Ectodermal cell (in vitro differentiated cells): ENCODE measurements around the gene FNDC11.
A peak's percentile ranks its signal among the peaks of the same experiment; 100 is the strongest.

Source experiments
- H3K27ac ChIP-seq: 2 replicates; pipeline ENCODE4 v1.7.0; 2013; ENCODE audit warnings: mild to moderate bottlenecking, low read depth, low read length; ENCODE audit not compliant: insufficient read depth, poor library complexity, severe bottlenecking
- H3K27me3 ChIP-seq: 2 replicates; pipeline ENCODE4 v1.7.0; 2013; ENCODE audit warnings: mild to moderate bottlenecking, low read length; ENCODE audit not compliant: insufficient read depth, control insufficient read depth, poor library complexity, severe bottlenecking
- H3K36me3 ChIP-seq: one replicate; pipeline ENCODE4 v1.7.0; 2013; ENCODE audit warnings: low read length; ENCODE audit not compliant: control insufficient read depth, insufficient read depth
- H3K4me1 ChIP-seq: one replicate; pipeline ENCODE4 v1.7.0; 2013; ENCODE audit warnings: low read length; ENCODE audit not compliant: control insufficient read depth, insufficient read depth
- H3K4me3 ChIP-seq: 2 replicates; pipeline ENCODE4 v1.7.0; 2013; ENCODE audit warnings: low read depth, low read length, control low read depth; ENCODE audit not compliant: insufficient read depth
- H3K9me3 ChIP-seq: 2 replicates; pipeline ENCODE4 v1.7.0; 2013; ENCODE audit warnings: mild to moderate bottlenecking, low read length, moderate library complexity; ENCODE audit not compliant: control insufficient read depth
- WGBS, 2 experiments: methylation state at CpG; one replicate each; pipeline ENCODE4 v1.1.7; 2013; ENCODE audit warnings: missing lambda C conversion rate in 2 of 2; 5-methylcytosine and 5-hydroxymethylcytosine counted together

FNDC11 gene

DNA sequence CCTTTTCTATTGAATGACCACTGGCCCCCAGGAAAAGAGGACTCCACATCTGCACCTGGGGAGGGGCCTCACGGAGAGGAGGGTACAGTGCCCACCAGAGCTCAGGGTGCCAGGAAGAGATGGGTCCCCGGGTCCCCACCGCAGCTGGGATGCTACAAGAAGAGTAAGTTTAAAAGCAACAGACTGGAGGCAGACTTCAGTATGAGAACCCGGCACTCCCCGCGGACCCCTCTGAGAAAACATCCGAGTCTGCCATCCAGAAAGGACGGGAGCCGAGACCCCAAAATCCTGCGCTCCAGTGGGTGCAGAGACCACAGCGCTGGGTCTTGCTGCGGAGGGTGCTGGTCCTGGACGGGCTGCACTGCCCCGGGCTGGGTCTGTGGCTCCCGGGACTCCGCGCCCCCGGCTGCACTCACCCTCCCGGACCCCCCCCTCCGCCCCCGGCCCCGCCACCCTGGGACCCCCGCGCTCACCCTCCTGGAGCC, 19.7 kb downstream of the FNDC11 start:
- WGBS, 2 experiments: 9% methylated on average over 21 to 24 of the region's 24 CpGs
- no peak overlapping the region for H3K27ac ChIP-seq
- H3K9me3 ChIP-seq: no peaks in the 10 kb centered on the region

DNA sequence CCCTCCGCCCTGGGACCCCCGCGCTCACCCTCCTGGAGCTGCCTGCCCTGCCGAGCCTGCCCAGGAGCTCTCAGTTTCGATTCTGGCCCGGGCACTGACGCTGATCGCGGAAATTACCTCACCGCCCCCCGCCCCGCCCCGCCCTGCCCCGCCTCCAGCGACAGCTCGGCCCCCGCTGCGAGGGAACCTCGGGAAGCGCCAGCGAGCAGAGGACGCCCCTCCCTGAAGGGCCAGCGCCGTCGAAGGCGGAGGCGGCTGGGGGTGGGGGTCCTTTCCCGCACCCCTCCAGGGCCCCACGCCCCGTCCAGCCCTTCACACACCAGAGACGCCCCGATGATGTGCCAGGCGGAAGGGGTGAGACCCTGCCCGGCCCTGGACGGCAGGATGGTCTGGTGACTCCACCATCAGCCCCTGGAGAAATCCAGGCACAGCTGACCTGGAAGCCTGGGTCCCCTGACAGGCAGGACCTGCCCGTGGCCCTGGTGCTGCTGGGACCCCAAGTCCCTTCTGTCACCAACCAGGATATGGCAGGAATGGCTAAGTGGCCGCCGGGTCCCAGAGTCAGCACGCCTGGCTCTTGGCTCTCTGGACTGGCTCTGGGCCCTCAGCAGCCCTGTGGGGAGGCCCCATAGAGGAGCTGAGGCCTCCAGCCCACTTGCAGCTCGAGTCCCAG, 20.3 kb downstream of the FNDC11 start, which contains the start of gene HELZ2:
Gene HELZ2 (minus strand): TSS at position 84 of the 673 bp plus-strand sequence. CDS start 1,854 bp downstream, outside the sequence.
- no peak within 1 kb of the TSS for H3K27ac ChIP-seq
- no peaks in the 10 kb centered on the region for H3K9me3 ChIP-seq
- H3K4me3 ChIP-seq: peak within 1 kb of the TSS; percentile 43
- H3K27me3 ChIP-seq: no peaks in the 10 kb centered on the region
- peaks cover 6% of the 10 kb centered on the region for H3K4me1 ChIP-seq
- no peaks in the 10 kb centered on the region for H3K36me3 ChIP-seq
- WGBS, 2 experiments: 10 to 11% methylated on average over 40 of the region's 40 CpGs

More for the DNA sequence above, 19.7 kb downstream of the FNDC11 start:
- H3K27me3 ChIP-seq: no peaks in the 10 kb centered on the region
- H3K4me1 ChIP-seq: peaks cover 6% of the 10 kb centered on the region
- peak overlapping the region; percentile 43 for H3K4me3 ChIP-seq
- no peaks in the 10 kb centered on the region for H3K36me3 ChIP-seq

DNA sequence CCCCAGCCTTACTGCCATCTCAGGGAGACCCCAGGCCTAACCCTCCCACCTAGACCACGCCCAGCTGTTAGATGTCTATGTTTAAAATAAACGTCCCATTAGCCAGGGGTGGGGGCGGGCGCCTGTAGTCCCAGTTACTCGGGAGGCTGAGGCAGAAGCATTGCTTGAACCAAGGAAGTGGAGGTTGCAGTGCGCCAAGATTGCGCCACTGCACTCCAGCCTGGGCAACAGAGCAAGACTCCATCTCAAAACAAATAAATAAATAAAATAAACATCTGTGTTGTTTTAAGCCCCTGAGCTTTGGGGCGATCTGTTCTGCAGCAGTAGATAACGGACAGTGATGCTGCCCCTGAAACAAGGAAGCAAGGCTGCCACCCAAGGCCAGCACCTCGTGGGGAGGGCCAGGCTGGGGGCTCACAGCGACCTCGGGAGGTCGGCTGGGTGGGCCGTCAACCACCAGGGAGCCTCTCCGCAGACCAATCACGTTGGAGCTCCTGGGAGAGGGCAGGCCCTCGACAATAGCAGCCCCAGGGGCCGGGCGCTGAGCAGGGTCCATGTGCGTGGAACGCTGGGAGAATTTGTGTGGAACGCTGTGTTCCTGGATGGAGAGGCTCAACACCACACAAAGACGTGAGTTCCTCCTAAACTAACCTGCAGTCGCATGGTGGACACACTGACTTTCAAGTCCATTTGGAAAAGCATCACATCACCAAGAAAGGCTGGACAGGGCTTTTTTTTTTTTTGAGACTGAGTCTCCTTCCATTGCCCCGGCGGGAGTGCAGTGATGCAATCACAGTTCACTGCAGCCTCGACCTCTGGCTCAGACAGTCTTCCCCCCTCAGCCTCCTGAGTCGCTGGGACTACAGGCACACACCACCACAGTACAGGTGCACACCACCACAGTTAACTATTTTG, 21.1 kb downstream of the FNDC11 start:
- no peaks in the 10 kb centered on the region for H3K9me3 ChIP-seq
- H3K27me3 ChIP-seq: no peaks in the 10 kb centered on the region
- WGBS, 2 experiments: 79 to 81% methylated on average over 28 of the region's 28 CpGs
- H3K4me1 ChIP-seq: peaks cover 6% of the 10 kb centered on the region
- no peak overlapping the region for H3K27ac ChIP-seq
- no peak overlapping the region for H3K4me3 ChIP-seq
- no peaks in the 10 kb centered on the region for H3K36me3 ChIP-seq

DNA sequence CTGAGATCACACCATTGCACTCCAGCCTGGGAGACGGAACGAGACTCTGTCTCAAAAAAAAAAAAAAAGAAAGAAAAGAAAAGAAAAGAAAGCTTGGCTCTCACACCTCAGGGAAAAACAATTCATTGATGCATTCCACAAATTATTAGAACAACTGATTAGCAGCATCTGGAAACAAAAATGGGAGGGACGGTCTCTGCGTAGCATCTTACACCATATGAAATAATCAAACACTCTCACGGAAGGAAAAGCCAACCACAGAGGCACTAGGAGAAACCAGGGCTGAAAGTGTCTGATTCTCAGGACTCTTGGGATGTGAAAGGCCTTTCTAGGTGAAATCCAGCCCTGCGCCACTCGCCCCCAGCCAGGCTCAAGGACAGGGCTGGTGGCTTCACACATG, 22.4 kb downstream of the FNDC11 start:
- H3K36me3 ChIP-seq: no peaks in the 10 kb centered on the region
- no peaks in the 10 kb centered on the region for H3K9me3 ChIP-seq
- peaks cover 6% of the 10 kb centered on the region for H3K4me1 ChIP-seq
- 90 to 91% methylated on average over 7 of the region's 7 CpGs for WGBS, 2 experiments
- H3K27me3 ChIP-seq: no peaks in the 10 kb centered on the region
- no peak overlapping the region for H3K27ac ChIP-seq
- no peak overlapping the region for H3K4me3 ChIP-seq

DNA sequence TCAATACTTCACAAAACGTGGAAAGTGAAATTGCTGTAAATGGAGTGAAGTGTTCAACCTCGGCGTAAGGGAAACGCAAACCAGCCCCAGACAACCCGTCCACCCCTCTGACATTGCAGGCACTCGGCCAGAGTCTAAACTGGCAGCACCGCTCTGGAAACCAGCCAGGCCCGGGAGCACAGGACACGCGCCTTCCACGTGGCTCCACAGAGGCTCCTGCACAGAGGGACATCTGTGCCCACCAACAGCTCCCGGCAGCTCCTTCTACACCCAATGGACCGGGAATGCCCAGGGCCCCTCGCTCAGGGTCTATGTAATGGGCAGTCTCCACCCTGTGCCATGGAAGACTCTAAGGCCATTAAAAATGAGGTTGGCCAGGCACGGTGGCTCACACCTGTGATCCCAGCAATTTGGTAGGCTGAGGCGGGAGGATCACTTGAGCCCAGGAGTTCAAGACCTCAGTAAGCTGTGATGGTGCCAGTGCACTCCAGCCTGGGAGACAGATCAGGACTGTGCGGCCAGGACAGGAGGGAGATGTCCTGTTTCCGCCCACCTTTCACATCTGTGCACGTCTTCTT, 23.4 kb downstream of the FNDC11 start:
- no peaks in the 10 kb centered on the region for H3K9me3 ChIP-seq
- 94% methylated on average over 19 of the region's 19 CpGs for WGBS, 2 experiments
- H3K4me3 ChIP-seq: no peak overlapping the region
- H3K27me3 ChIP-seq: no peaks in the 10 kb centered on the region
- no peaks in the 10 kb centered on the region for H3K36me3 ChIP-seq
- no peak overlapping the region for H3K27ac ChIP-seq
- peaks cover 6% of the 10 kb centered on the region for H3K4me1 ChIP-seq

DNA sequence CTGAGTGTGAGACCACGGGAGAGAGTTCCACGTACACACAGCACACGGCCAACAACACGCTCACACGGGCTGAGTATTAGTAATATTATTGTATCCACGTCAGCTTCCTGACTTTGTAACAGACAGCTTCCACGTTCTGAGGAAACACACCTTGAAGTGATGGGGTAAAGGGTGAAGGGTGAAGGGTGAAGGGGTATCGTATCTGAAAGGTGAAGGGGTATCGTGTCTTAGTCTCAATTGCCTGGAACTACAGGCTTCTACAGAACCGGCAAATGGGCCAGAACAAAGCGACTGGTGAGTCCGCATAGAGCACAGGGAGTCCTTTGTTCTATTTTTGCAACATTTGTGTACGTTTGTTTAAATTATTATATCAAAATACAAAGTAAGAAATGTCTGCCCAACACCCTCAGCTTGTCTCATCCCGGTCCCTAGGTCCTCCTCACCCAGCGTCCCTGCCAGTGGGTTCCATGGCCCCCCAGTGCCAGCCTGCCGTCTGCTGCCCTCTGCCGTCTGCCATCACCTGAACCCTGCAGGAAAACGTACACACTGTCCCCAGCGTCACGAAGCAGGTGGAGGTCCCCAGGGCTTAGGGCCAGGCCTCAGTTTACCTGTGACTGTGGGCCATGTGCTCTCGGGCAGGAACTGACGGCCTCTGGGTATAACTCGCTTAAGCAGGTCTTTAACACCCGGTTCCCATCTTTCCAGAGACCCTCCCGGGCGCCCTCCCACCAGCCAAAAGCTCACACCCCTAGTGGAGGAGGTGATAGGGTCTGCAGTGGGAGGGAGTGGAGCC, 24.5 kb downstream of the FNDC11 start:
- Histone ChIP-seq H3K4me3 (no peak overlapping the region), H3K4me1 (peaks cover 6% of the 10 kb centered on the region), H3K27me3 (no peaks in the 10 kb centered on the region), H3K9me3 (no peaks in the 10 kb centered on the region), H3K36me3 (no peaks in the 10 kb centered on the region), H3K27ac (no peak overlapping the region)
- 91 to 92% methylated on average over 26 of the region's 26 CpGs for WGBS, 2 experiments

DNA sequence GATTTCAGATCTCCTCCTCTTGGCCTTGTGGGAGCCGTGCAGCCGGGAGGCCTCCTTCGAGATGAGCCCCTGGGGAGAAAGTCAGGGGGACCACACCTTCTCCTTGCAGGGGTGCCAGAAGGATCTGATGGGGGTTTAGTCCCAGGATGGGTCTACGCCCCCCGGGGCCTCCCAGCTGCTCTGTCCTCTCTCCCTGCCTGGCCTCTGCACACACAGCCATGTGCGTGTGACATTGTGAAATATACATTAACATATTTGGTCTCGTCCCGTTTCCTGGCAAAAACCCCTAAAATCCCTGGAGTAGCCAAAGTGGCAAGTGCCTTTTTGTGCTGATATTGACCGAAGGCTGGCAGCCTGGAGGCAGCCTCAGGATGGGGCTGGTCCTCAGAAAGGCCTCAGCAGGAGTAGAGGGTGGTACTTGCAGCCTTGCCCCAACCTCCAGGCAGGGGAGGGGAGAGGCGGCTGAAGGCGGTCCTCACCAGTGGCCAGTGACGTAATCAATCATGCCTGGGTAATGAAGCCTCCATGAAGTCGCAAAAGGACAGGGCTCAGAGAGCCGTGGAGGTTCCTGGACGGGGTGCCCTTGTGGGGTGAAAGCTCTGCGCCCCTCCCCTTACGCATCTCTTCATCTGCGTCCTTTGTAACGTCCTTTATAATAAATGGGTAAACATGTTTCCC, 25.2 kb downstream of the FNDC11 start:
- WGBS, 2 experiments: 91% methylated on average over 19 of the region's 19 CpGs
- Histone ChIP-seq H3K36me3 (no peaks in the 10 kb centered on the region), H3K4me1 (peaks cover 6% of the 10 kb centered on the region), H3K9me3 (no peaks in the 10 kb centered on the region), H3K4me3 (no peak overlapping the region), H3K27ac (no peak overlapping the region), H3K27me3 (no peaks in the 10 kb centered on the region)

DNA sequence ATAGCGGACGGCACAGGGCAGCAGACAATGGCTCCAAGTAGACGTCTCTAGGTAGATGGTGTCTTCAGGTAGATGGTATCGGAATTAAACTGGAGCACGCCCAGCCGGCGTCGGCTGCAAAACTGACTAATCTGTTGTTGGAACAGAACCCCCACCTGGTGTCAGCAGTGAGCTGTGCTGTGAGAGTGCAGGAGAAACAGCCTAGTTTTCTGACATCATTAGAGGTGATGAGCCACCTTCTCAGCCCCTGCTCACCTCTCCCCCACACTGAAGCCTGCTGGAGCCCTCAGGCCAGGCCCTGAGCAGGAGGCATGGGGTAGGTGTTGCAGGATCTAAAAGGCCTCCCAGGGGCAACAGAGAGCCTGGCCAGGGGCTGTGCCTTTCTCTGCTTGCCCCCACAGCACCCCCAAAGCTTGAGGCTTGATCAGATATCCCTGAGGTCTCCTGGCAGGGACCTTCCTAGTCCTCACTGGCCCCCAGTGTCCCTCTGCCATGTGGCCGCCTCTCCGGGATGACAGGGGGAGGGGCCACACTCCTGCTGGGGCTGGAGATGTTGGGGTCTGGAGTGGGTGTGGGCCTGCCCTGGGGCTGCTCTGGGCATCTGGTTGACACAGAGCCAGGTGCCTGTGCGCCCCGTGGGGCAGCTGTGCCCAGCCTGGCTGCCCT, 27.0 kb downstream of the FNDC11 start:
- no peaks in the 10 kb centered on the region for H3K4me1 ChIP-seq
- H3K4me3 ChIP-seq: no peak overlapping the region
- no peak overlapping the region for H3K27ac ChIP-seq
- no peaks in the 10 kb centered on the region for H3K9me3 ChIP-seq
- no peaks in the 10 kb centered on the region for H3K36me3 ChIP-seq
- 82 to 83% methylated on average over 12 of the region's 12 CpGs for WGBS, 2 experiments
- no peaks in the 10 kb centered on the region for H3K27me3 ChIP-seq
